HG02852 (cell line): ENCODE measurements around the gene CHST9.

ENCODE experiments used
- ATAC-seq: cut with Tn5 transposase; IDR thresholded peaks from one replicate; pipeline ENCODE4 v1.9.1; 2021; ENCODE audit warnings: mild to moderate bottlenecking, moderate library complexity; ENCODE audit not compliant: unreplicated experiment

CHST9 gene

DNA sequence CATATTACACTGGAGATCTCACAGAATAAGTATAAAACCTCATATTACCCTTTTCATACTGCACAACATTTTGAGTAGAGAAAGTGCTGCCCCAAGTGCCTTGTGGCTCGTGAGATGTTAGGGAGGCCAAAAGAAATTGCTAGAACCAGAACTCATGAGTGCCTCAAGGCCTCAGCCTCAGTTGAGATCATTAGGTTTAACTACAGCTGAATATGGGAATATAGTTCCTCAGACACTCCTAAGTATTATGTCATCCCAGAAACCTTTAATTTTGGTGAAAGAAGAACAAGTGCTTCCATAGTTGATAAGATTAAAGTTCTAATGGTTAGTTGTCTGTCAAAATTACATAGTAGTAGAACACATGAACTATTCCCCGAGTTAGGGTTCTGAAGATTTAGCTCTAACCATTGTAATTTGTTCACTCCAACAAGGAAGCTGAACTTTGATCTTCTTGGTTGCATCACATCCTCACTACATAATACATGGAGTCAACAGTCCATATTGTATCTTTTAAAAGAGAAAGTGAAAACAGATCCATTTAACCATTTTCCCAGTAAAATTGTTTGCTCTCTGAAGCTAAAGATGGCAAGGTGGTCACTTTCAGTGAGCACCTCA, 310.0 kb downstream of the CHST9 start:
- ATAC-seq = no peak

DNA sequence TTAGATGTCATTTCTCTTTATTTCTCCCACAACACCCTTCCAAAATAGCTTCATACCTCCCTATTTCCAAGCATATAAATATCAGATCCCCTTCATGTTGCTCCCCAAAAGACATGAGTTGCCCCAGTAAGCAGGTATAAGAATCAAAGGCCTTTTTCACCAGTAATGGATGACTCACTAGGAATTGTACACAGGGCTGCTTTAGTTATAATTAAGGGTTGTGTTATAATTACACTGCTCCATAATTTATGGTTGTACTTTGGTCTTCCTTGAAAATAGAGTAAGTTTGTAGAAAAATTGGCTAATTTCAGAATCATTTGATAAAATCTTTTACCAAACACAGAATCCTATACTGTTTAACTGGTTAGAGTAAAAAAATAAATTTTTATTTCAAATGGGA, 310.8 kb downstream of the CHST9 start:
- no peak for ATAC-seq

DNA sequence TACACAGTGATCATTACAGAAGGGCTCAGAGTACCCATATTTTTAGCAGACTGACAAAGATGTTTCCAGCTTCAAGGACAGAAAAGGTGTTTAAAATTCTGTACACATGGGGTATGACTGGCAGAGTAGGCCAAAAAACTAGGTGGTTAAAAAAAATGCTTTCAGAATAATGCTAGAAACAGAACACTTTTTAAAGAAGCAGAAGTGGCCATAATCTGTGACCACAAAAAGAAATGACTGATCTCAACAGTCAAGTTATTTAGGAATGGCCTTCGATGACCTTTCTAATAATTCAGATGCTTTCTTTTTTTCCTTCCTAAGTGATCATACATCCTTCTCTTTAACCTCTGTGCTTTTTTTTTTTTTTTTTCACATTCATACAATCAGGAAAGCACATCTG, 315.5 kb downstream of the CHST9 start:
- no peak for ATAC-seq

DNA sequence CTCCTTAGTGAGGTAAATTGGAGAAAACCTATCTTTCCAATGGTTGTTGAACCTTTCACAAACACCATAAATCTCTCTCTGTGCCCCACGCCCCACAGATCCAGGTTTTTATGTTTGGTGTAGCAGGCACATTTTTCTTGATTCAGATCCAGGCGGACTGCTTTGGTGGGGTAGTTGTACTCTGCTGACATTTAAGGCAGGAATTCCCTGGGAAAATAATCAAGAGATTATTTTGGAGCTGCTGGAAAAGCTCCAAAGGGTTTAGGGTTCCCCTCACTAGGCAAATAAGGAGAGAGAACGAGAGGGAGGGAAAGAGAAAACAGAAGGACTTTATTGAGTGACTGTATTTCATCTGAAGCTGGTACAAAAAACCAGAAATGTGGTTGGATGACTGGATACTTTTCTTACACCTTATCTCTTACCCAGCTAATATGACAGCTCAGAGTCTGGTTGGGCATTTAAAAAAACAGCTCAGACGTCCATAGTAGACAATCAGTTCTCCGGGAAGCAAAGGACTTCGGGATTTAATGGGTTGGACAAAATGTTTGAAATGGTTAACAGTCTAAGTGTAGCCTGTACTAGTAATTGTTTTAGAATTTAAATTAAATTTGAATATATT, 316.0 kb downstream of the CHST9 start:
- no peak for ATAC-seq

DNA sequence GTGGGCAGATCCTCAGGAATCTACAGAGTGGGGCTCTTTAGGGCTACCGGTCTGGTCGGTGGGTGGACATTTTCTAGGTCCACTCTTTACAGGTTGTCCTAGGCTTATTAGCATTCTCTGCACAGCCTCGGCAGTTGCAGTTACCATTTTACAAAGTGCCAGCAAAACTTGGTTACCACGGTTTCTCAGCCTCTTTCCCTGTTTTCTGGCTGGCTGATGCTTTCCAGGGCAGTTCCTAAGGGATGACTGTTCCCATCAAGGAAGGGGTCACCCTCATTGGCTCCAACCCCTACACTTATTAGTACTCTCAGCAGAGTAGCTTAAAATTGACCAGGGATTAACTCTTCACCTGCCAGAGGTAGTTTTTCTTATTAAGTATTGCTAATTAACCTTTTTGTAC, 317.6 kb downstream of the CHST9 start:
- no peak for ATAC-seq

DNA sequence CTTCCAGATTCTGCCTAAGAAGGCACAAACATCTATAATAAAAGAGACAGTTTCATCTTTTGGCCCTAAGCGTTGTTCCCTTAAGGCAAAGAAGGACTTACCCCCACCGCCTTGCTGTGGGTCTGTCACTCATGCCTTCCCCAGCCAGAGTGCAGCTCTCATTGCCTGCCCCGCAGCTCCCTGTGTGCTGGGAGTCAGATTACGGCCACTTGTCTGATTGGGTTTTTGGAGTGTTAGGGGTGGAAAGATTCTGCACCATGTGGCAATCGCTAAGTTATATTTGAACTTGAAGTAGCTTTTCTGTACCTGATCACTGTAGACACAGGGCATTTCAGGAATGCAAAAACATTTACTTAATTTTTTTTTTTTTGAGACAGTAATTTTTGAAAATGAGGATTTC, 319.6 kb downstream of the CHST9 start, which contains the start of gene AQP4:
Gene AQP4, minus strand, starts transcription at position 151 of the 400 bp plus-strand sequence. Its CDS starts 18 bp downstream, at position 133.
- no peak for ATAC-seq

DNA sequence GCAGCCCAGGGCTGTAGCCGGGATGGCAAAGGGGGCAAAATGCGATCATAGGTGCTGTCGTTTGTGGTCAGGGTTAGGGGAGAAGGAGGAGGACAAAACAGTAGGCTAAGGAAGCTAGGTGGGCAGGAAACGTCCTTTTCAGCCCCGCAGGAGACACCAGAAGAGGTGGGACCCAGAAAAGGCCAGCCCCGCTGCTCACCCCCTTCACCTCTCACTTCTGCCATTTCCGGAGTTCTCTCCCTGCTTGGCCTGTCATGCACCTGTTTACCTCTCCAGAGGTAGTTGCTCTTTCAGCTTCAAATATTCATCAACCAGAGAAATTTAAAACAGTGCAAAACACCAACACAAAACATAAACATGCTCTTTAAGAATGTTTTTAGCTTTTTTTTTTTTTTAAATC, 320.4 kb downstream of the CHST9 start:
- peak; percentile 38 for ATAC-seq

DNA sequence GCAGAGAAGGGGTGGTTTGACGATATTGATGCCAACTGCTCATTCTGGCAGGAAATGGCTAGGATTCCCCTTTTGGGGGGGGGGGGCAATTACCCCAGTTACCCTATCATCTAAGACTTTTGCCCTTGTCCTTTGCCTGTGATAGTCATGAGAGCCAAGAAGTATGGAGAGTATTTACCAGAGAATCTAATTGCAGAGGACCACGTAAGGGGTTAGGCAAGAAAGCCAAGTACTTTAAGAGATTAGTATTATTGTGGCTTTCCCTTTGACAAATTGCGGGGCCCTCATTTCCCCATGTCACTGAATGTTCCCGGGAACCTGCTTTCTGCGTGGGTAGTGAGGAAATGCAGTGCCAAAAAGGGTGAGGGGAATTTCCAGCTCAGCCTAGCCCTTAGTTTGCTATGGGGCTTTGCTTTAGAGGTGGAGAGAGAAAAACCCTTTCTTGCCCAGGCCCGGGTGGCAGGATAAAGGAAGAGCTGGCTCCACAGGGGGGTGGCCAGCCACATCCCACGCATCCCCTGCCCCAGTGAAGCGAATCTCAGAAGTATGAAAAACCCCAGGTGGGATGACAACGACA, 321.1 kb downstream of the CHST9 start:
- peak; percentile 27 for ATAC-seq

DNA sequence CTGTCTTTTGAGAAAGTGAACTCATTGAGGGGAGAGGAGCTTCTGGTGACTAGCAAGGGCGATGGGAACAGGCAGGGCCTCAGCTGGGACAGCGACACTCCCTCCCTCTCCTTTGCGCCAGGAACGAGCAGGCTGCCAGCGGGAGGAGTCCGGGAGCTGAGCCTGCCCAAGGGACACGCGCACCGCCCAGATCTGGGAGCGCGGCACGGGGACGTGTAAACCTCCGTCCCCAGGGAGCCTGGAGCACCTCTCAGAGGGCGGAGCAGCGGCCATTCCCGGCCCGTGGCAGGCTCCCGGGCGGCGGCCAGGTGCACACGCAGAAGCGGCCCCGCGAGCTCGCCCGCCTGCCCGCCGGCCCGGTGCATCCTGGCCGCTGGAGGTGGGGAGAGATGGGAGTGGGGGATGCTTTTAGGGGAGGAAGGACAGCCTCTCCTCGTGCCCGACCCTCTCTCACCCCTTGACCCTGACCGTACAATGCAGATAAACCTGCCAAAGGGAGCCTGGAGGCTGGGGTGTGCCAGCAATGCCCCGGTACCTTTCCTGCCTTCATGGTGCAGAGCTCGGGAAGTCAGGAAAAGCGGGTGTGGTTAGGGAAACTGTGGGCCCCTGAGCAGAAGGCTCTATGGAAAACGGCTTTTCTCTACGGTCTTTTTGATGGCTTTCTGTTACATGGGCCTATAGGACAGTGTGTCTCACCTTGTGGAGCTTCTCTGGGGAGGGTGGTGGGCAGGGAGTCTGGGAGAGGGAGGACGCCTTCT, 321.8 kb downstream of the CHST9 start:
- no peak for ATAC-seq

DNA sequence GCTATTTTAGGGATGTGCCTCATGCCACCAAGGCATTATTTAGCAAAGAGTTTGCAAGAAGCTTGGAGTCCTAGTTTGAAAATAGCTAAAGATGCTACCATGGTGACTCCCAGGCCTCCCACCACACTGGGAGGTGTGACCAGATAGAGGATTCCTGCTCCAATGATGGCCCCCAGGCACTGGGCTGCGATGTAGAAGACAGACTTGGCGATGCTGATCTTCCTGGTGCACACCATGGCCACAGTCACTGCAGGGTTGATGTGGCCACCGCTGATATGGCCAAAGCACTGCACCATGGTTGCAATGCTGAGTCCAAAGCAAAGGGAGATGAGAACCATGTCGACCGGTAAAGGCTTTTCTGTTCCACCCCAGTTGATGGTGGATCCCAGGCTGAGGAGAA, 323.0 kb downstream of the CHST9 start:
- ATAC-seq = no peak
